ENCODE measurements around the gene PFDN5.

The PFDN5 gene

GRCh38 chr12:53336181-53336681 lies 40.9 kb downstream of the PFDN5 start, which contains the start of gene SP7:
Gene SP7, minus strand, starts transcription at chr12:53336354. Its CDS starts 708 bp downstream, at chr12:53335646.
- H3K4me2 ChIP-seq (ENCODE audit: insufficient read depth, low read length): no peak within 1 kb of the TSS

GRCh38 chr12:53338017-53338416 lies 42.7 kb downstream of the PFDN5 start:
- DNase-seq: no peak
- Histone ChIP-seq H3K27ac (ENCODE audit: low read length) (no peak overlapping the region), H3K4me3 (ENCODE audit: low read depth in 1 of 2, low read length in 2 of 2) (no peak overlapping the region), H2AFZ (ENCODE audit: low read depth, low read length) (no peak overlapping the region), H4K20me1 (ENCODE audit: insufficient read depth, low read length) (no peaks in the 10 kb centered on the region), H3K36me3 (ENCODE audit: insufficient read depth, low read length) (no peaks in the 10 kb centered on the region), H3K9ac (ENCODE audit: low read depth, low read length) (no peak overlapping the region), H3K27me3 (ENCODE audit: insufficient read depth, low read length, poor library complexity) (peaks cover 42% of the 10 kb centered on the region), H3K4me2 (ENCODE audit: insufficient read depth, low read length) (no peak overlapping the region), H3K4me1 (ENCODE audit: insufficient read depth, low read length) (no peaks in the 10 kb centered on the region), H3K9me3 (ENCODE audit: insufficient read depth, low read length, severe bottlenecking) (no peaks in the 10 kb centered on the region), H3K79me2 (ENCODE audit: insufficient read depth, low read length) (no peaks in the 10 kb centered on the region)
- no peak for ATAC-seq (ENCODE audit: insufficient read depth, low read depth)
- TF ChIP-seq EZH2 (IDR thresholded peaks at IDR 0.05; ENCODE audit: borderline replicate concordance, low read depth, low read length, severe bottlenecking) (no peak), CTCF (IDR thresholded peaks at IDR 0.05; ENCODE audit: borderline replicate concordance, extremely low read depth, low read length, poor library complexity, severe bottlenecking) (no peak)

More at GRCh38 chr12:53336181-53336681, 40.9 kb downstream of the PFDN5 start, which contains the start of gene SP7:
- TF ChIP-seq CTCF (IDR thresholded peaks at IDR 0.05; ENCODE audit: borderline replicate concordance, extremely low read depth, low read length, poor library complexity, severe bottlenecking): no peak
- TF ChIP-seq EZH2 (IDR thresholded peaks at IDR 0.05; ENCODE audit: borderline replicate concordance, low read depth, low read length, severe bottlenecking): peak; percentile 11
- no peak for DNase-seq
- Histone ChIP-seq H2AFZ (ENCODE audit: low read depth, low read length) (no peak within 1 kb of the TSS), H3K4me3 (ENCODE audit: low read depth in 1 of 2, low read length in 2 of 2) (no peak within 1 kb of the TSS), H3K27me3 (ENCODE audit: insufficient read depth, low read length, poor library complexity) (peaks cover 42% of the 10 kb centered on the region), H3K36me3 (ENCODE audit: insufficient read depth, low read length) (no peaks in the 10 kb centered on the region), H3K9ac (ENCODE audit: low read depth, low read length) (no peak within 1 kb of the TSS), H3K27ac (ENCODE audit: low read length) (no peak within 1 kb of the TSS), H4K20me1 (ENCODE audit: insufficient read depth, low read length) (no peaks in the 10 kb centered on the region), H3K9me3 (ENCODE audit: insufficient read depth, low read length, severe bottlenecking) (no peaks in the 10 kb centered on the region), H3K79me2 (ENCODE audit: insufficient read depth, low read length) (no peaks in the 10 kb centered on the region), H3K4me1 (ENCODE audit: insufficient read depth, low read length) (no peaks in the 10 kb centered on the region)
- peak; percentile 54 for ATAC-seq (ENCODE audit: insufficient read depth, low read depth)

GRCh38 chr12:53338916-53339315 lies 43.6 kb downstream of the PFDN5 start:
- Histone ChIP-seq H3K4me2 (ENCODE audit: insufficient read depth, low read length) (no peak overlapping the region), H2AFZ (ENCODE audit: low read depth, low read length) (no peak overlapping the region), H3K4me3 (ENCODE audit: low read depth in 1 of 2, low read length in 2 of 2) (no peak overlapping the region), H3K36me3 (ENCODE audit: insufficient read depth, low read length) (no peaks in the 10 kb centered on the region), H3K9ac (ENCODE audit: low read depth, low read length) (no peak overlapping the region), H4K20me1 (ENCODE audit: insufficient read depth, low read length) (no peaks in the 10 kb centered on the region), H3K79me2 (ENCODE audit: insufficient read depth, low read length) (no peaks in the 10 kb centered on the region), H3K27me3 (ENCODE audit: insufficient read depth, low read length, poor library complexity) (peaks cover 46% of the 10 kb centered on the region), H3K4me1 (ENCODE audit: insufficient read depth, low read length) (no peaks in the 10 kb centered on the region), H3K9me3 (ENCODE audit: insufficient read depth, low read length, severe bottlenecking) (no peaks in the 10 kb centered on the region), H3K27ac (ENCODE audit: low read length) (no peak overlapping the region)
- ATAC-seq (ENCODE audit: insufficient read depth, low read depth) (no peak), DNase-seq (no peak)
- TF ChIP-seq CTCF (IDR thresholded peaks at IDR 0.05; ENCODE audit: borderline replicate concordance, extremely low read depth, low read length, poor library complexity, severe bottlenecking) (no peak), EZH2 (IDR thresholded peaks at IDR 0.05; ENCODE audit: borderline replicate concordance, low read depth, low read length, severe bottlenecking) (no peak)

All from DND-41 (cell line).